Panc1 (cell line): ENCODE measurements around the gene MYRIP. TPM values are rescaled to one million over a fixed set of nuclear protein-coding genes. Genes with fewer than 3 reads are reported as not detected.

Source experiments
- ATAC-seq: fragments of 200-7000 bp; cut with Tn5 transposase; 2 replicates; pipeline ENCODE4 v1.9.1; 2020; ENCODE audit warnings: mild to moderate bottlenecking, moderate library complexity
- BruUV-seq: library from RNA; stranded (reverse); fragments of 400-500 nt; replicated peaks from 2 replicates; lab custom pipeline; 2021; lab: Mats Ljungman, UMichigan
- CTCF ChIA-PET: fragments of 300-600 bp; sonication (Branson Sonifier 250); formaldehyde crosslinking; loops from one replicate; lab custom pipeline; 2022; ENCODE audit warnings: antibody characterized with exemption; lab: Charles Lee
- POLR2A ChIA-PET: fragments of 300-600 bp; sonication (Branson Sonifier 250); formaldehyde crosslinking; loops from one replicate; lab custom pipeline; 2022; ENCODE audit warnings: antibody characterized with exemption; lab: Charles Lee
- DNase-seq: peaks from one replicate; pipeline ENCODE4 v3.0.0-alpha.2; 2010; ENCODE audit warnings: low read depth, low spot score
- H3K27ac ChIP-seq: 2 replicates; pipeline ENCODE4 v1.5.1; 2011; ENCODE audit warnings: mild to moderate bottlenecking, low read length, inconsistent platforms
- H3K27me3 ChIP-seq: fragments of 200-500 bp; sonication (Bioruptor generic); 2 replicates; pipeline ENCODE4 v1.6.0; 2014; ENCODE audit warnings: low read length, inconsistent platforms; ENCODE audit not compliant: control insufficient read depth, insufficient read depth
- H3K36me3 ChIP-seq: fragments of 200-500 bp; sonication (Bioruptor generic); 2 replicates; pipeline ENCODE4 v1.5.1; 2014; ENCODE audit warnings: inconsistent platforms, mild to moderate bottlenecking, low read length, moderate library complexity; ENCODE audit not compliant: control insufficient read depth, insufficient read depth
- H3K4me1 ChIP-seq: 2 replicates; pipeline ENCODE4 v1.5.1; 2011; ENCODE audit warnings: inconsistent platforms, mild to moderate bottlenecking, low read length, moderate library complexity; ENCODE audit not compliant: control insufficient read depth, insufficient read depth
- H3K4me3 ChIP-seq, 2 experiments: 2 replicates each; pipeline ENCODE4 v1.5.1; 2011 to 2012; ENCODE audit warnings: low read depth in 2 of 2, low read length in 2 of 2, mild to moderate bottlenecking in 2 of 2, inconsistent platforms in 1 of 2, moderate library complexity in 1 of 2
- H3K9me3 ChIP-seq: fragments of 200-500 bp; sonication (Bioruptor generic); 2 replicates; pipeline ENCODE4 v1.5.1; 2014; ENCODE audit warnings: low read depth, mild to moderate bottlenecking, inconsistent platforms, low read length, moderate library complexity; ENCODE audit not compliant: control insufficient read depth, insufficient read depth
- CTCF ChIP-seq: fragments of 450-650 bp; IDR thresholded peaks from 2 replicates; pipeline ENCODE4 v1.5.1; 2017; ENCODE audit warnings: mild to moderate bottlenecking
- POLR2AphosphoS5 ChIP-seq: IDR thresholded peaks from 2 replicates; pipeline ENCODE4 v1.6.1; 2012; ENCODE audit warnings: mild to moderate bottlenecking, low read depth, low read length, moderate library complexity
- REST ChIP-seq, 2 experiments: IDR thresholded peaks; 2 replicates each; pipeline ENCODE4 v1.6.1; 2011 to 2012; ENCODE audit warnings: low read depth in 2 of 2, control low read depth in 1 of 2, low read length in 1 of 2, mild to moderate bottlenecking in 1 of 2, moderate library complexity in 1 of 2; ENCODE audit not compliant: insufficient read depth in 1 of 2
- SIN3A ChIP-seq: IDR thresholded peaks from 2 replicates; pipeline ENCODE4 v1.6.1; 2012; ENCODE audit warnings: low read depth, mild to moderate bottlenecking, low read length, moderate library complexity, borderline replicate concordance; ENCODE audit not compliant: insufficient read depth
- TCF7L2 ChIP-seq: IDR thresholded peaks from 2 replicates; pipeline ENCODE4 v1.6.1; 2011; ENCODE audit warnings: mild to moderate bottlenecking, low read depth, low read length, inconsistent platforms
- in situ Hi-C: cut with HindIII; loops from 2 replicates; pipeline ENCODE4 v1.10.0; 2016; ENCODE audit warnings: low sequenced_read_pairs, low pct_unique_long_range_greater_than_20kb
- intact Hi-C: fragments of 100-400 bp; cut with micrococcal nuclease; formaldehyde crosslinking; loops from one replicate; pipeline ENCODE4 v1.10.0; 2022; ENCODE audit not compliant: unreplicated experiment
- total RNA-seq: library from RNA; stranded (reverse); gene quantifications from one replicate; pipeline ENCODE4 v1.2.1, GENCODE V29; 2021; ENCODE audit not compliant: unreplicated experiment

The MYRIP gene
- total RNA-seq, 1 experiment from 2014 or later = 0.59 TPM

- DNase-seq (no peak), ATAC-seq (no peak)
- Histone ChIP-seq H3K27me3 (no peaks in the 10 kb centered on the region), H3K4me1 (no peaks in the 10 kb centered on the region), H3K9me3 (no peaks in the 10 kb centered on the region), H3K4me3 (no peak overlapping the region), H3K36me3 (no peaks in the 10 kb centered on the region; the same call in 1 of the 2 replicates), H3K27ac (no peak overlapping the region)
- ChIA-PET POLR2A (no interaction called here), CTCF (no interaction called here)
- TF ChIP-seq SIN3A = no peak
- TF ChIP-seq REST (IDR thresholded peaks at IDR 0.05; ENCODE audit: insufficient read depth in 1 of 2, low read depth in 2 of 2, low read length in 1 of 2) = no peak
- TF ChIP-seq TCF7L2 = no peak
- no peak for TF ChIP-seq CTCF
- no peak for TF ChIP-seq POLR2AphosphoS5
- in situ Hi-C loops = no loop called here
- intact Hi-C loops = no loop called here
- BruUV-seq = no TSS peak
Measured at GRCh38 chr3:40216471-40216870, 407.1 kb downstream of the MYRIP start.

- in situ Hi-C loops = no loop called here
- CTCF ChIA-PET = no interaction called here
- intact Hi-C loops = no loop called here
- Histone ChIP-seq H3K4me1 (no peaks in the 10 kb centered on the region), H3K4me3 (no peak overlapping the region), H3K27me3 (no peaks in the 10 kb centered on the region), H3K36me3 (no peaks in the 10 kb centered on the region), H3K9me3 (no peaks in the 10 kb centered on the region), H3K27ac (no peak overlapping the region)
- no TSS peak for BruUV-seq
- ATAC-seq (no peak), DNase-seq (no peak)
- TF ChIP-seq SIN3A = no peak
- no peak for TF ChIP-seq POLR2AphosphoS5
- no peak for TF ChIP-seq REST (IDR thresholded peaks at IDR 0.05; ENCODE audit: insufficient read depth in 1 of 2, low read depth in 2 of 2, low read length in 1 of 2)
- TF ChIP-seq CTCF = no peak
- TF ChIP-seq TCF7L2 = no peak
- POLR2A ChIA-PET = no interaction called here
Measured at GRCh38 chr3:40223856-40224255, 414.4 kb downstream of the MYRIP start.
